ENCODE data around the gene ABCA13. TPM values are rescaled to one million over a fixed set of nuclear protein-coding genes. Genes with fewer than 3 reads are reported as not detected.

The ABCA13 gene
- total RNA-seq, 4 donors from 2014 or later: under 0.01 to 0.54 (median 0.04) TPM; not detected in 1

GRCh38 chr7:48420206-48420605 lies 248.9 kb downstream of the ABCA13 start:
- Histone ChIP-seq H3K4me1 (no peaks in the 10 kb centered on the region), H3K27ac (no peak overlapping the region), H3K4me3 (no peak overlapping the region), H3K36me3 (no peaks in the 10 kb centered on the region), H3K27me3 (no peaks in the 10 kb centered on the region), H3K9me3 (no peaks in the 10 kb centered on the region)
- 31 to 52% methylated on average over 1 of the region's 1 CpG for WGBS, 2 donors (ENCODE audit: low coverage in 1 of 2)
- TF ChIP-seq EP300 (IDR thresholded peaks at IDR 0.05): no peak
- no peak for TF ChIP-seq POLR2A (IDR thresholded peaks at IDR 0.05)
- TF ChIP-seq POLR2AphosphoS5 (IDR thresholded peaks at IDR 0.05): no peak
- no peak for TF ChIP-seq CTCF (IDR thresholded peaks at IDR 0.05)
- no peak for ATAC-seq

DNA sequence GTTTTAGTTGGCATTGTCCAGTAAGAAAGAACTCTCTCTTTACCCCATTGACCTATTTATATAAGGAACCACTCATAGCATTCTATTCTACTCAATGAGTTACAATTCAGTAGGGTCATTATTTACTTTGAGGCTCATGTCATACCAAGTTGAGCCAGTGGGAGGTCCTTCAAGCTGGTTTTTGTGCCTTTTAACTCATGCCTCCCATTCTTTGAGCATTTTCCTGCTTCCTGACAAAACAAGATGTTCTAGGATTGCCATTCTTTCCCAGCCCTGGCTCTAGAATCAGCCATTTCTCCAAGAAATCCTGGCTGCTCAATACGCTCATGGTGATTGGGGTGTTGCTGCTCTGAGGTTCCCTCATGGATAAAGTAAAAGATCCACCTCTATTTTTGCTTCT lies 250.1 kb downstream of the ABCA13 start:
- WGBS, 2 donors (ENCODE audit: low coverage in 1 of 2): 100% methylated on average over 1 of the region's 1 CpG; no CpG with 5 or more reads in 1 of the 2 donors

DNA sequence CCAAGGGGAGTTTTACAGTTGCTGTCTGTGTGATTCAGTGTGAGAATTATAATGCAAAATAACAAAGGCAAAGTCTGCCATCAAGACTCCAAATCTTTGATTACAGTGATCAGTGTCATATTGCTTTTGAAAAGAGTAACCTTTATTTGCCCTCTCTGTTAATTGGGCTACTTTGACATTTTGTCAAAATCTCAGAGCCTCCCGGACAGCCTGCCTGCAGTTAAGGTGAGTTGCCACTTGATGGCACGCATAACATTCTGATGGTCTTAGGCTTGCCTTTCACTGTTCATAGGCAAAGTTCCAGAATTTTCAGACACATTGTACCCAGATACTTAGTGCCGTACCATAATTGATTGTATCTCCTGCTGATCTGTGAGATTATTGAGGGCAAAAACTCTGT lies 253.5 kb downstream of the ABCA13 start:
- Histone ChIP-seq H3K9me3 (no peaks in the 10 kb centered on the region), H3K27ac (no peak overlapping the region), H3K4me1 (no peaks in the 10 kb centered on the region), H3K36me3 (no peaks in the 10 kb centered on the region), H3K27me3 (no peaks in the 10 kb centered on the region), H3K4me3 (no peak overlapping the region)
- WGBS, 2 donors (ENCODE audit: low coverage in 1 of 2): 29 to 43% methylated on average over 2 to 3 of the region's 3 CpGs
- ATAC-seq: no peak
- no peak for TF ChIP-seq POLR2A (IDR thresholded peaks at IDR 0.05)
- no peak for TF ChIP-seq POLR2AphosphoS5 (IDR thresholded peaks at IDR 0.05)
- TF ChIP-seq CTCF (IDR thresholded peaks at IDR 0.05): no peak
- no peak for TF ChIP-seq EP300 (IDR thresholded peaks at IDR 0.05)

More for the DNA sequence above, 250.1 kb downstream of the ABCA13 start:
- Histone ChIP-seq H3K4me3 (no peak overlapping the region), H3K4me1 (no peaks in the 10 kb centered on the region), H3K9me3 (no peaks in the 10 kb centered on the region), H3K36me3 (no peaks in the 10 kb centered on the region), H3K27me3 (no peaks in the 10 kb centered on the region), H3K27ac (no peak overlapping the region)
- TF ChIP-seq CTCF (IDR thresholded peaks at IDR 0.05) (no peak), POLR2AphosphoS5 (IDR thresholded peaks at IDR 0.05) (no peak), EP300 (IDR thresholded peaks at IDR 0.05) (no peak), POLR2A (IDR thresholded peaks at IDR 0.05) (no peak)
- ATAC-seq: no peak

GRCh38 chr7:48426331-48426965 lies 255.2 kb downstream of the ABCA13 start:
- Histone ChIP-seq H3K4me3 (no peak overlapping the region), H3K36me3 (no peaks in the 10 kb centered on the region), H3K4me1 (no peaks in the 10 kb centered on the region), H3K27ac (no peak overlapping the region), H3K27me3 (no peaks in the 10 kb centered on the region), H3K9me3 (no peaks in the 10 kb centered on the region)
- TF ChIP-seq EP300 (IDR thresholded peaks at IDR 0.05): no peak
- no peak for TF ChIP-seq POLR2A (IDR thresholded peaks at IDR 0.05)
- no peak for TF ChIP-seq CTCF (IDR thresholded peaks at IDR 0.05)
- no peak for TF ChIP-seq POLR2AphosphoS5 (IDR thresholded peaks at IDR 0.05)
- ATAC-seq: no peak
- 76 to 87% methylated on average over 4 to 6 of the region's 6 CpGs for WGBS, 2 donors (ENCODE audit: low coverage in 1 of 2)

GRCh38 chr7:48426966-48427555 lies 255.8 kb downstream of the ABCA13 start:
- H3K27ac ChIP-seq: no peak overlapping the region
- ATAC-seq: no peak
- no peaks in the 10 kb centered on the region for H3K4me1 ChIP-seq
- TF ChIP-seq CTCF (IDR thresholded peaks at IDR 0.05) (no peak), EP300 (IDR thresholded peaks at IDR 0.05) (no peak), POLR2AphosphoS5 (IDR thresholded peaks at IDR 0.05) (no peak), POLR2A (IDR thresholded peaks at IDR 0.05) (no peak)
- H3K9me3 ChIP-seq: no peaks in the 10 kb centered on the region
- H3K36me3 ChIP-seq: no peaks in the 10 kb centered on the region
- no peak overlapping the region for H3K4me3 ChIP-seq
- 11 to 59% methylated on average over 4 of the region's 5 CpGs for WGBS, 2 donors (ENCODE audit: low coverage in 1 of 2)
- H3K27me3 ChIP-seq: no peaks in the 10 kb centered on the region

Data from gastroesophageal sphincter (tissue), 4 donors.